HEK293 (cell line): ENCODE results near the gene ZNF710.

Source experiments
- CTCF ChIP-seq: fragments of 450-650 bp; formaldehyde crosslinking; IDR thresholded peaks from 2 replicates; pipeline ENCODE4 v1.5.1; 2016; ENCODE audit warnings: missing biosample characterization, missing genetic modification characterization
- ELK4 ChIP-seq: IDR thresholded peaks from 2 replicates; pipeline ENCODE4 v1.6.1; 2011; ENCODE audit warnings: mild to moderate bottlenecking, low read depth, low read length, borderline replicate concordance
- TRIM28 ChIP-seq: IDR thresholded peaks from 2 replicates; pipeline ENCODE4 v1.6.1; 2011; ENCODE audit warnings: low read length, control low read depth, borderline replicate concordance
- ZNF416 ChIP-seq: fragments of 450-650 bp; formaldehyde crosslinking; IDR thresholded peaks from 2 replicates; pipeline ENCODE4 v1.5.1; 2016; ENCODE audit warnings: missing biosample characterization, missing genetic modification characterization

- no peak for TF ChIP-seq CTCF
- TF ChIP-seq ZNF416 (tag by site-specific recombination) = no peak
- TF ChIP-seq TRIM28 = no peak
- no peak for TF ChIP-seq ELK4
Observed at GRCh38 chr15:90074023-90074422, 72.9 kb downstream of the ZNF710 start.
